MCF 10A (cell line): ENCODE measurements around the gene CEACAM16. TPM values are rescaled to one million over a fixed set of nuclear protein-coding genes. Genes with fewer than 3 reads are reported as not detected.

Source experiments
- BruUV-seq: library from RNA; stranded (reverse); fragments of 400-500 nt; replicated peaks from 2 replicates; lab custom pipeline; 2021; lab: Mats Ljungman, UMichigan
- CTCF ChIA-PET: fragments of 300-600 bp; sonication (Branson Sonifier 250); formaldehyde crosslinking; extraction: SDS; loops from one replicate; lab custom pipeline; 2021; ENCODE audit warnings: antibody characterized with exemption, inconsistent platforms; lab: Yijun Ruan, JAX
- POLR2A ChIA-PET: fragments of 300-600, 350-650 bp; sonication (Branson Sonifier 250); formaldehyde crosslinking; extraction: SDS; loops from one replicate; lab custom pipeline; 2020; ENCODE audit warnings: antibody characterized with exemption, inconsistent platforms; lab: Yijun Ruan, JAX
- DNase-seq: peaks from one replicate; pipeline ENCODE4 v3.0.0-alpha.2; 2018; ENCODE audit not compliant: unreplicated experiment
- H3K27ac Mint-ChIP-seq: one replicate; pipeline ENCODE4 v1.8.0; 2022; ENCODE audit warnings: mild to moderate bottlenecking, low read depth, mixed read lengths; ENCODE audit not compliant: unreplicated experiment
- H3K27me3 Mint-ChIP-seq: one replicate; pipeline ENCODE4 v1.8.0; 2022; ENCODE audit warnings: mixed read lengths; ENCODE audit not compliant: insufficient read depth, unreplicated experiment
- H3K36me3 Mint-ChIP-seq: one replicate; pipeline ENCODE4 v1.8.0; 2022; ENCODE audit warnings: mild to moderate bottlenecking, moderate library complexity, mixed read lengths; ENCODE audit not compliant: insufficient read depth, unreplicated experiment
- H3K4me1 Mint-ChIP-seq: one replicate; pipeline ENCODE4 v1.8.0; 2022; ENCODE audit warnings: mixed read lengths; ENCODE audit not compliant: insufficient read depth, unreplicated experiment
- H3K4me3 Mint-ChIP-seq: one replicate; pipeline ENCODE4 v1.8.0; 2022; ENCODE audit warnings: mild to moderate bottlenecking, moderate library complexity, mixed read lengths; ENCODE audit not compliant: unreplicated experiment
- H3K9me3 Mint-ChIP-seq: one replicate; pipeline ENCODE4 v1.8.0; 2022; ENCODE audit warnings: mixed read lengths; ENCODE audit not compliant: unreplicated experiment
- CTCF ChIP-seq: fragments of 200-600 bp; IDR thresholded peaks from one replicate; pipeline ENCODE4 v1.8.0; 2022; ENCODE audit warnings: antibody characterized with exemption, mild to moderate bottlenecking; ENCODE audit not compliant: unreplicated experiment
- intact Hi-C: fragments of 100-400 bp; cut with micrococcal nuclease; formaldehyde crosslinking; loops from 2 replicates; pipeline ENCODE4 v1.14.1; 2022
- total RNA-seq: library from RNA; stranded (reverse); gene quantifications from 2 replicates; pipeline ENCODE4 v1.2.3, GENCODE V29; 2022

Gene CEACAM16
- total RNA-seq, 1 experiment from 2014 or later = not detected

- Mint-ChIP-seq H3K9me3 (no peaks in the 10 kb centered on the region), H3K4me3 (no peak overlapping the region), H3K4me1 (peaks cover 20% of the 10 kb centered on the region), H3K27me3 (no peaks in the 10 kb centered on the region), H3K36me3 (peaks cover 11% of the 10 kb centered on the region), H3K27ac (no peak overlapping the region)
- no TSS peak for BruUV-seq
- POLR2A ChIA-PET = no interaction called here
- DNase-seq = no peak
- CTCF ChIA-PET = interaction anchor here (0.6 kb wide), 1 partner anchor 13 kb away, joined by 3 read pairs; no protein-coding TSS in a partner anchor
- intact Hi-C loops = no loop called here
- TF ChIP-seq CTCF = no peak
Measured at GRCh38 chr19:44685877-44686276, 13.1 kb upstream of the CEACAM16 start.

DNA sequence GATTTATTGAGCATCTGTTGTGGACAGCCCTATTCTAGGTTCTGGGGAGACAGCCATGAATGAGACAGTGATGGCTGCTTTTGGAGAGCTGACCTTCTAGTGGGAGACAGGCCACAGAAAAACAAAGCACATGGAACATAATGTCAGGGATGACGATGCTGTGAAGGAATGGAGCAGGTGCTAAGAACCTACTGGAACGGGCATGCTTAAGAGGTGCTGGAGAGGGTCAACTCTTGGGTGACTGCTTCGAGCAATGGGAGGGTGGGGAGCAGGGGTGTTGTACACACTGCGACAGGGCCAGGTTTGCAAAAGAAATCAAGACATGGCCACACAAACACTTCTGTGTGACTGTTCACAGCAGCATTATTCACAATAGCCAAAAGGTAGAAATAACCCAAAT, 12.1 kb upstream of the CEACAM16 start:
- ChIA-PET POLR2A (no interaction called here), CTCF (interaction anchor here (0.6 to 0.7 kb wide), 2 partner anchors 36 to 94 kb away, joined by 3 to 7 read pairs; no protein-coding TSS in a partner anchor)
- peaks cover 22% of the 10 kb centered on the region for H3K4me1 Mint-ChIP-seq
- DNase-seq = no peak
- no peak overlapping the region for H3K27ac Mint-ChIP-seq
- intact Hi-C loops = no loop called here
- H3K9me3 Mint-ChIP-seq = no peaks in the 10 kb centered on the region
- no peaks in the 10 kb centered on the region for H3K27me3 Mint-ChIP-seq
- no TSS peak for BruUV-seq
- H3K36me3 Mint-ChIP-seq = peaks cover 11% of the 10 kb centered on the region
- no peak for TF ChIP-seq CTCF
- H3K4me3 Mint-ChIP-seq = no peak overlapping the region

- Mint-ChIP-seq H3K27me3 (no peaks in the 10 kb centered on the region), H3K36me3 (peaks cover 11% of the 10 kb centered on the region), H3K9me3 (no peaks in the 10 kb centered on the region), H3K4me3 (no peak overlapping the region), H3K27ac (no peak overlapping the region), H3K4me1 (peaks cover 25% of the 10 kb centered on the region)
- intact Hi-C loops = no loop called here
- no peak for DNase-seq
- ChIA-PET CTCF (interaction anchor here (0.6 to 5.2 kb wide), 15 partner anchors 10 to 120 kb away, joined by 3 to 55 read pairs (median 5); no protein-coding TSS in a partner anchor), POLR2A (no interaction called here)
- no peak for TF ChIP-seq CTCF
- BruUV-seq = no TSS peak
Measured at GRCh38 chr19:44687888-44688287, 11.1 kb upstream of the CEACAM16 start.

GRCh38 chr19:44689290-44690130, 9.4 kb upstream of the CEACAM16 start:
- H3K4me3 Mint-ChIP-seq = no peak overlapping the region
- ChIA-PET POLR2A (no interaction called here), CTCF (interaction anchor here (0.5 to 5.2 kb wide), 47 partner anchors 8 to 937 kb away, joined by 3 to 55 read pairs (median 4); partner anchors contain the start of genes CEACAM16 and NECTIN2)

More at GRCh38 chr19:44689290-44690130, 9.4 kb upstream of the CEACAM16 start:
- peak; percentile 94 for TF ChIP-seq CTCF
- no TSS peak for BruUV-seq
- DNase-seq = peak; percentile 61
- Mint-ChIP-seq H3K4me1 (peaks cover 25% of the 10 kb centered on the region), H3K27ac (no peak overlapping the region), H3K27me3 (no peaks in the 10 kb centered on the region), H3K9me3 (no peaks in the 10 kb centered on the region), H3K36me3 (peaks cover 5% of the 10 kb centered on the region)
- intact Hi-C loops = loop anchor here (1.0 kb wide), 2 partner anchors 81 to 155 kb away; no protein-coding TSS in a partner anchor
